Lung (tissue), 16 donors: ENCODE measurements around the gene TMEM61. TPM values are rescaled to one million over a fixed set of nuclear protein-coding genes. Genes with fewer than 3 reads are reported as not detected.
A peak's percentile ranks its signal among the peaks of the same experiment; 100 is the strongest.
"Not testable (repeated sequence)": the region's sequence is repeated elsewhere in the genome, so short reads cannot be mapped to it uniquely, and the experiment has no call there.

Source experiments
- ATAC-seq: fragments of 200-7000 bp; cut with Tn5 transposase; one replicate; pipeline ENCODE4 v1.9.1; 2020; ENCODE audit warnings: moderate number of reproducible peaks; ENCODE audit not compliant: insufficient read depth, low FRiP score
- DNase-seq, 3 donors: peaks; one replicate each; pipeline ENCODE4 v3.0.0-alpha.2; 2013 to 2017
- H3K27ac ChIP-seq, 2 donors: one replicate each; pipeline ENCODE4 v1.5.1; 2013; ENCODE audit warnings: mild to moderate bottlenecking in 2 of 2, moderate library complexity in 2 of 2, control low read depth in 1 of 2, inconsistent platforms in 1 of 2, low read depth in 1 of 2, low read length in 1 of 2
- H3K27me3 ChIP-seq, 3 donors: one replicate each; pipeline ENCODE4 v1.5.1; 2013; ENCODE audit warnings: low read length in 2 of 3; ENCODE audit not compliant: control insufficient read depth in 3 of 3, insufficient read depth in 3 of 3
- H3K36me3 ChIP-seq, 4 donors: one replicate each; pipeline ENCODE4 v1.5.1; 2013; ENCODE audit warnings: low read length in 4 of 4, mild to moderate bottlenecking in 1 of 4, moderate library complexity in 1 of 4; ENCODE audit not compliant: control insufficient read depth in 4 of 4, insufficient read depth in 4 of 4
- H3K4me1 ChIP-seq, 5 donors: one replicate each; pipeline ENCODE4 v1.5.1; 2013; ENCODE audit warnings: low read length in 5 of 5, mild to moderate bottlenecking in 2 of 5, moderate library complexity in 1 of 5; ENCODE audit not compliant: control insufficient read depth in 5 of 5, insufficient read depth in 5 of 5
- H3K4me3 ChIP-seq: one replicate; pipeline ENCODE4 v1.5.1; 2013; ENCODE audit warnings: mild to moderate bottlenecking, control low read depth, moderate library complexity
- H3K9ac ChIP-seq, 2 donors: one replicate each; pipeline ENCODE4 v1.5.1; 2013; ENCODE audit warnings: low read length in 2 of 2, control low read depth in 1 of 2; ENCODE audit not compliant: insufficient read depth in 1 of 2
- H3K9me3 ChIP-seq, 4 donors: one replicate each; pipeline ENCODE4 v1.5.1; 2013; ENCODE audit warnings: low read length in 3 of 4, mild to moderate bottlenecking in 1 of 4, moderate library complexity in 1 of 4; ENCODE audit not compliant: control insufficient read depth in 4 of 4, insufficient read depth in 3 of 4
- CTCF ChIP-seq: IDR thresholded peaks from 2 replicates; pipeline ENCODE4 v1.5.1; 2012; ENCODE audit warnings: mild to moderate bottlenecking; ENCODE audit errors: control extremely low read depth, extremely low read depth
- WGBS, 2 donors: extraction: QIAGEN DNeasy Blood & Tissue Kit; methylation state at CpG; one replicate each; pipeline ENCODE4 v1.1.7; 2013; 5-methylcytosine and 5-hydroxymethylcytosine counted together
- long read RNA-seq, 5 donors: transcript quantifications; one replicate each; lab custom pipeline, GENCODE V29; 2026
- polyA plus RNA-seq, 2 donors: library from polyadenylated mRNA; stranded (reverse); fragments of 200-250 nt; gene quantifications; one replicate each; pipeline ENCODE4 v1.2.1, GENCODE V29; 2013
- total RNA-seq, 2 donors: library from RNA; depleted of rRNA in 1 of 2; stranded (reverse); fragments of >200 nt in 1 of 2; gene quantifications; one replicate each; pipeline ENCODE4 v1.2.1, GENCODE V29; 2014 to 2021
- donor health status: control.
- donor health status: control.
- donor health status: Bipolar disorder and iron deficiency.
- donor health status: healthy.
- donor health status: DM: yes; HTN: yes; CAD: no.

The TMEM61 gene
- total RNA-seq = 1 to 10 TPM; 1.1 to 2.1 TPM
- 1 to 10 TPM in 1 of 2 donors, under 1 TPM in 1; 0.91 to 1.6 TPM for polyA plus RNA-seq
- long read RNA-seq, donor 1, partial matches to known transcripts = 0 of 1 reads
- long read RNA-seq, donor 1, other reads (novel, unspliced or antisense) = 0 of 1 reads
- long read RNA-seq, donor 2 = 0 reads
- long read RNA-seq, donor 3 = 0 reads
- long read RNA-seq, donor 4 = 0 reads
- long read RNA-seq, donor 5 = 0 reads

- Histone ChIP-seq H3K36me3 (no peaks in the 10 kb centered on the region), H3K4me1 (peaks cover 0 to 6% (median 0%) of the 10 kb centered on the region in 5 donors), H3K4me3 (peak within 1 kb of the TSS; percentile 23), H3K27me3 (peaks cover 0 to 33% (median 27%) of the 10 kb centered on the region in 3 donors), H3K9ac (no peak within 1 kb of the TSS), H3K9me3 (no peaks in the 10 kb centered on the region), H3K27ac (no peak within 1 kb of the TSS)
- no peak for TF ChIP-seq CTCF
- ATAC-seq (peak; percentile 63), DNase-seq (no peak)
- 9 to 11% methylated on average over 50 to 69 of the region's 69 CpGs for WGBS, 2 donors
These were observed at the start of gene TMEM61 for GRCh38 chr1:54980528-54981241. TSS of gene TMEM61 (plus strand) at chr1:54980628. CDS start at chr1:54981066, 438 bp downstream.

- no peak for DNase-seq
- Histone ChIP-seq H3K9ac (no peak overlapping the region), H3K27ac (no peak overlapping the region), H3K4me1 (peaks cover 3 to 19% (median 13%) of the 10 kb centered on the region in 5 donors), H3K9me3 (no peaks in the 10 kb centered on the region), H3K27me3 (no peaks in the 10 kb centered on the region), H3K36me3 (no peaks in the 10 kb centered on the region), H3K4me3 (no peak overlapping the region)
- 51 to 93% methylated on average over 1 of the region's 1 CpG for WGBS, 2 donors
- ATAC-seq = no peak
- TF ChIP-seq CTCF = no peak
These were observed 49.1 kb upstream of the TMEM61 start for GRCh38 chr1:54931275-54931840.

- H3K4me3 ChIP-seq, ATAC-seq, H3K9me3 ChIP-seq, H3K9ac ChIP-seq, H3K4me1 ChIP-seq, H3K36me3 ChIP-seq, H3K27ac ChIP-seq, H3K27me3 ChIP-seq, DNase-seq: not testable (repeated sequence)
- 91 to 93% methylated on average over 6 of the region's 6 CpGs for WGBS, 2 donors
These were observed 46.3 kb upstream of the TMEM61 start for GRCh38 chr1:54934081-54934480.

- TF ChIP-seq CTCF = no peak
- Histone ChIP-seq H3K27me3 (no peaks in the 10 kb centered on the region), H3K27ac (no peak overlapping the region), H3K9me3 (no peaks in the 10 kb centered on the region), H3K9ac (no peak overlapping the region), H3K4me3 (no peak overlapping the region), H3K4me1 (peaks cover 0 to 4% (median 0%) of the 10 kb centered on the region in 5 donors), H3K36me3 (no peaks in the 10 kb centered on the region)
- DNase-seq = peak in 2 of 3 donors; percentile 57 to 59
- ATAC-seq = peak; percentile 19
These were observed 45.6 kb upstream of the TMEM61 start for GRCh38 chr1:54934869-54935268.
